Heart left ventricle (tissue), 16 donors: ENCODE measurements around the gene MGST2. TPM values are rescaled to one million over a fixed set of nuclear protein-coding genes. Genes with fewer than 3 reads are reported as not detected.
"Not testable (repeated sequence)": the region's sequence is repeated elsewhere in the genome, so short reads cannot be mapped to it uniquely, and the experiment has no call there.

Source experiments
- ATAC-seq, 4 donors: fragments of 200-7000 bp; cut with Tn5 transposase; one replicate each; pipeline ENCODE4 v1.9.1; 2020 to 2022; ENCODE audit warnings: moderate library complexity in 4 of 4, mild to moderate bottlenecking in 3 of 4, moderate number of reproducible peaks in 1 of 4
- DNase-seq, 5 donors: peaks; one replicate each; pipeline ENCODE4 v3.0.0-alpha.2; 2020
- H3K27ac ChIP-seq, 12 donors: fragments of 200-600 bp; sonication (generic) in 4 of 12; one replicate each; pipeline versions ENCODE4 v1.5.0 to v1.8.0; 2016 to 2022; ENCODE audit warnings: mild to moderate bottlenecking in 2 of 12
- H3K27me3 ChIP-seq, 9 donors: fragments of 200-600 bp; sonication (generic) in 2 of 9; one replicate each; pipeline versions ENCODE4 v1.5.1 to v1.8.0; 2016 to 2022; ENCODE audit warnings: mild to moderate bottlenecking in 3 of 9
- H3K36me3 ChIP-seq, 9 donors: fragments of 200-600 bp; sonication (generic) in 2 of 9; one replicate each; pipeline versions ENCODE4 v1.5.0 to v1.8.0; 2018 to 2022; ENCODE audit warnings: mild to moderate bottlenecking in 2 of 9
- H3K4me1 ChIP-seq, 12 donors: fragments of 200-600 bp; sonication (generic) in 4 of 12; one replicate each; pipeline versions ENCODE4 v1.5.0 to v1.8.0; 2016 to 2022; ENCODE audit warnings: mild to moderate bottlenecking in 3 of 12
- H3K4me3 ChIP-seq, 12 donors: fragments of 200-600 bp; sonication (generic) in 4 of 12; one replicate each; pipeline versions ENCODE4 v1.5.0 to v1.8.0; 2017 to 2022; ENCODE audit warnings: mild to moderate bottlenecking in 9 of 12, moderate library complexity in 4 of 12
- H3K9me3 ChIP-seq, 12 donors: fragments of 200-600 bp; sonication (generic) in 4 of 12; one replicate each; pipeline versions ENCODE4 v1.5.0 to v1.8.0; 2016 to 2022; ENCODE audit warnings: mild to moderate bottlenecking in 1 of 12
- CTCF ChIP-seq, 12 donors: fragments of 200-600 bp; sonication (generic) in 4 of 12; IDR thresholded peaks; one replicate each; pipeline versions ENCODE4 v1.5.0 to v1.8.0; 2018 to 2022; ENCODE audit warnings: antibody characterized with exemption in 12 of 12, mild to moderate bottlenecking in 5 of 12
- POLR2A ChIP-seq, 2 donors: fragments of 450-650 bp; IDR thresholded peaks; one replicate each; pipeline ENCODE4 v1.6.1; 2017; ENCODE audit warnings: antibody characterized with exemption in 2 of 2, mild to moderate bottlenecking in 2 of 2, moderate library complexity in 2 of 2
- WGBS, 4 donors: extraction: QIAGEN DNeasy Blood & Tissue Kit in 2 of 4; methylation state at CpG; one replicate each; pipeline versions ENCODE4 v1.1.5 to v1.1.7; 2013 to 2018; 5-methylcytosine and 5-hydroxymethylcytosine counted together
- intact Hi-C, 10 donors: fragments of 100-400 bp; cut with DNase I; formaldehyde crosslinking; loops; one replicate each; pipeline versions ENCODE4 v1.11.1 to v1.14.2; 2022
- polyA plus RNA-seq, 2 donors: library from polyadenylated mRNA; stranded (reverse); fragments of 200-250 nt; gene quantifications; one replicate each; pipeline ENCODE4 v1.2.3, GENCODE V29; 2013
- total RNA-seq, 9 donors: library from RNA; depleted of rRNA in 2 of 9; stranded (reverse); fragments of >200 nt in 2 of 9; fragmentation: NEBNext Ultra II Directional in 3 of 9; extraction: Animal tissue kit (Norgen Biotek cat#: 25700) in 3 of 9; gene quantifications; one replicate each; pipeline versions ENCODE4 v1.1.0 to v1.2.4, GENCODE V29; 2016 to 2023
- donor health status: ischemic (EF 13 %, LVEDD 7.1; RV severe dilation, severe dysfunction).
- donor health status: healthy with polysubstance abuse.
- donor health status: DM: no; HTN: yes; CAD: no.
- donor health status: DM: no; HTN: no; CAD: no.
- donor health status: ischemic (EF 25% LVEDD 6.9; RV normal size, moderate dysfunction).
- donor health status: ischemic (EF 25% LVEDD 5.7; RV mildly dilated, moderate dysfunction).
- donor health status: healthy.
- donor health status: DM: yes; HTN: yes; CAD: no.
- donor health status: ischemic (EF 35%, LVEDD 5.7; RV mildly dilated, moderate dysfunction).
- donor health status: nonischemic (EF 11% LVEDD 7.7; RV severe dilation, severe dysfunction).
- donor health status: DM: yes; HTN: yes; CAD: no.
- donor health status: PGD.
- donor health status: ischemic (EF 29% LVEDD 5.4; RV normal size, mild dysfunction).
- donor health status: nonischemic (EF 23%, LVEDD 6.1; RV moderate dilation, normal function).

The MGST2 gene
- total and polyA plus RNA-seq, 11 donors: 86.6 to 209 (median 105) TPM

- Histone ChIP-seq H3K27ac (no peak overlapping the region), H3K9me3 (peaks cover 0 to 23% (median 14%) of the 10 kb centered on the region in 12 donors), H3K4me1 (peaks cover 0 to 7% (median 0%) of the 10 kb centered on the region in 12 donors), H3K36me3 (no peaks in the 10 kb centered on the region), H3K4me3 (no peak overlapping the region), H3K27me3 (no peaks in the 10 kb centered on the region)
- intact Hi-C loops: loop anchor here in 4 of 10 donors (10.0 kb wide), 4 partner anchors 131 to 601 kb away; no protein-coding TSS in a partner anchor
- WGBS, 4 donors: 70 to 85% (median 79%) methylated on average over 3 of the region's 3 CpGs
- ATAC-seq (no peak), DNase-seq (no peak)
- TF ChIP-seq CTCF (IDR thresholded peaks at IDR 0.05) (no peak), POLR2A (IDR thresholded peaks at IDR 0.05) (no peak)
These were observed 29.7 kb upstream of the MGST2 start for GRCh38 chr4:139635966-139636365.

DNA sequence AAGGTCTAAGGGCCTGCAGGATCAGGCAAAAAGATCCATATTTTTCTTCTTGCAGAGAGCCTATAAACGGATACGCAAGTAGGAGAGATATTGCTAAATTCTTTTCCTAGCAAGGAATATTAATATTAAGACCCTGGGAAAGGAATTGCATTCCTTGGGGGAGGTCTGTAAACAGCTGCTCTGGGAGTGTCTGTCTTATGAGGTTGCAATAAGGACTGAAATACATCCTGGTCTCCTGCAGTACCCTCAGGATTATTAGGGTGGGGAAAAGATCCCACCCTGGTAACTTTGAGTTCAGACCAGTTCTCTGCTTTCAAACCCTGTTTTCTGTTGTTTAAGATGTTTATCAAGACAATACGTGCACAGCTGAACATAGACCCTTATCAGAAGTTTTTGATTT is 27.3 kb upstream of the MGST2 start:
- H3K27me3 ChIP-seq, H3K27ac ChIP-seq, ATAC-seq, H3K4me3 ChIP-seq, H3K4me1 ChIP-seq, H3K36me3 ChIP-seq, DNase-seq: not testable (repeated sequence)
- H3K9me3 ChIP-seq: peaks cover 0 to 23% (median 14%) of the 10 kb centered on the region in 12 donors
- 58 to 95% (median 93%) methylated on average over 3 of the region's 3 CpGs for WGBS, 4 donors
- intact Hi-C loops: loop anchor here in 4 of 10 donors (10.0 kb wide), 4 partner anchors 134 to 604 kb away; no protein-coding TSS in a partner anchor

GRCh38 chr4:139639654-139640053 is 26.0 kb upstream of the MGST2 start:
- WGBS, 4 donors: 92 to 98% (median 94%) methylated on average over 5 of the region's 5 CpGs
- Histone ChIP-seq H3K4me1 (no peaks in the 10 kb centered on the region), H3K27me3 (no peaks in the 10 kb centered on the region), H3K9me3 (peaks cover 0 to 23% (median 14%) of the 10 kb centered on the region in 12 donors), H3K4me3 (no peak overlapping the region), H3K36me3 (no peaks in the 10 kb centered on the region), H3K27ac (no peak overlapping the region)
- ATAC-seq: no peak
- intact Hi-C loops: loop anchor here in 5 of 10 donors (10.0 kb wide), 4 partner anchors 135 to 605 kb away; no protein-coding TSS in a partner anchor
- no peak for TF ChIP-seq CTCF (IDR thresholded peaks at IDR 0.05)
- TF ChIP-seq POLR2A (IDR thresholded peaks at IDR 0.05): no peak
- DNase-seq: no peak

DNA sequence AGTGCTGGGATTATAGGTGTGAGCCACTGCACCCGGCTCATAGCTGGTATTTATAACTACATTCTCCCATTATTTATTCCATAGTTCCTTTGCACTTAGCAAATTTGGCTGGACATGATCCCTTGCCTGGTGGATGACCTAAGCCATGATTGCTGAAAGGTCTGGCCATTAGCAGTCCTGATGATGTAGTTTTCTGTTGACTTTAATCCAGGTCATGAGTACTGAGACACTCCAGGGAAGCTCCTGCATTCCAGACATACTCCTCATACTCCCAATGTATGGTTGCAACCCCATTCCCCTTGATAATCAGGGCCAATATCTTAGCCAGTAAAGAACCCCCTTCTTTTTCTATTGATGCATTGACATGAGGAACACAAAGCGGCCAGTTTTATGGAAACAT is 24.4 kb upstream of the MGST2 start:
- ATAC-seq (no peak), DNase-seq (no peak)
- no peak overlapping the region for H3K27ac ChIP-seq
- H3K9me3 ChIP-seq: peaks cover 0 to 23% (median 14%) of the 10 kb centered on the region in 12 donors
- H3K27me3 ChIP-seq: no peaks in the 10 kb centered on the region
- no peak overlapping the region for H3K4me3 ChIP-seq
- no peaks in the 10 kb centered on the region for H3K4me1 ChIP-seq
- H3K36me3 ChIP-seq: no peaks in the 10 kb centered on the region
- intact Hi-C loops: loop anchor here in 1 of 10 donors (10.0 kb wide), 1 partner anchor 226 kb away; no protein-coding TSS in a partner anchor
- 85 to 96% (median 89%) methylated on average over 2 of the region's 2 CpGs for WGBS, 4 donors
- TF ChIP-seq CTCF (IDR thresholded peaks at IDR 0.05) (no peak), POLR2A (IDR thresholded peaks at IDR 0.05) (no peak)

DNA sequence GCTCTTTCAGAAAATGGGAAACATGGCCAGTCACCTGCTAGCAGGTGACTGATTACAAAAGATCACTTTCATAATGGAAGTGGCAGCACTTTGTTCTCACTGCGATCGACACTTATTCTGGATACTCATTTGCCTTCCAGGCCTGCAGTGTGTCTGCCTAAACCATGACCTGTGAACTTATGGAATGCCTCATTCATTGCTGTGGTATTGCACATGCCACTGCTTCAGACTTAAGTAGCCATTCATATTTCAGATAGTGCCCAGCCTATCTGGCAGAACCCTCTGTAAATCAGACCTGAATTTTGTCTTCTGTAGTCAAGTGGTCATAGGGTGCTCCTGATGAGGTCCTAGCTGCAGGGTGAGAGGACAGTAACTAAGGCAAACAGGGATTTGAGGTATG is 23.3 kb upstream of the MGST2 start:
- WGBS, 4 donors: 45 to 65% (median 48%) methylated on average over 2 of the region's 2 CpGs
- Histone ChIP-seq H3K9me3 (peaks cover 0 to 22% (median 14%) of the 10 kb centered on the region in 12 donors), H3K4me1 (no peaks in the 10 kb centered on the region), H3K4me3 (no peak overlapping the region), H3K27ac (no peak overlapping the region), H3K36me3 (no peaks in the 10 kb centered on the region), H3K27me3 (no peaks in the 10 kb centered on the region)
- intact Hi-C loops: loop anchor here in 1 of 10 donors (10.0 kb wide), 1 partner anchor 228 kb away; no protein-coding TSS in a partner anchor
- TF ChIP-seq CTCF (IDR thresholded peaks at IDR 0.05) (no peak), POLR2A (IDR thresholded peaks at IDR 0.05) (no peak)
- DNase-seq (no peak), ATAC-seq (no peak)
